NB4 (cell line): ENCODE measurements around the gene LMOD3.

ENCODE experiments used
- DNase-seq: peaks from one replicate; pipeline ENCODE4 v3.0.0; 2010; ENCODE audit warnings: low read depth
- H3K4me3 ChIP-seq: one replicate; pipeline ENCODE4 v1.5.1; 2011; ENCODE audit warnings: mild to moderate bottlenecking, low read depth, low read length, moderate library complexity
- CTCF ChIP-seq: IDR thresholded peaks from one replicate; pipeline ENCODE4 v1.5.1; 2012; ENCODE audit warnings: low read depth, low read length
- MYC ChIP-seq: IDR thresholded peaks from 2 replicates; pipeline ENCODE4 v1.6.1; 2011; ENCODE audit warnings: low read depth, low read length
- POLR2A ChIP-seq: IDR thresholded peaks from 2 replicates; pipeline ENCODE4 v1.6.1; 2011; ENCODE audit warnings: mild to moderate bottlenecking; ENCODE audit not compliant: insufficient read length; ENCODE audit errors: extremely low read depth
- TF ChIP-seq, protein P1 (sequence below): IDR thresholded peaks from 2 replicates; pipeline ENCODE4 v1.6.1; 2011; ENCODE audit warnings: low read depth, low read length

The LMOD3 gene

DNA sequence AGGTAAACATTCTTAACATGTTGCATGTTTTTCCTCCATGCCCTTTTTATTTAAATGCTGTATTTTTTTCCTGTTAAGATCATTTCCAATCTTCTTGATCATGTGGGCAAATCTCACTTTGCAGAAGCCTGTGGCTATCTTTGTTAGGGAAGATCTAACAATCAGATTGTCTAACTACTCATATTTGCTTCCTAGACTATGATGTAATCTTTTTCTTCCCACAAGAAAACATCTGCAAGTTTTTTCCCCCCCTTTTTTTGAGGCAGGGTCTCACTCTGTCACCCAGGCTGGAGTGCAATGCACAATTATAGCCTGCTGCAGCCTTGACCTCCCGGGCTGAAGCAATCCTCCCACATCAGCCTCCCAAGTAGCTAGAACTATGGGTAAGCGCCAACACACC is 15.0 kb upstream of the LMOD3 start:
- TF ChIP-seq, protein P1, sequence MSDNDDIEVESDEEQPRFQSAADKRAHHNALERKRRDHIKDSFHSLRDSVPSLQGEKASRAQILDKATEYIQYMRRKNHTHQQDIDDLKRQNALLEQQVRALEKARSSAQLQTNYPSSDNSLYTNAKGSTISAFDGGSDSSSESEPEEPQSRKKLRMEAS, result no peak
- TF ChIP-seq CTCF (no peak), POLR2A (no peak), MYC (no peak)
- H3K4me3 ChIP-seq, result no peak overlapping the region
- no peak for DNase-seq

DNA sequence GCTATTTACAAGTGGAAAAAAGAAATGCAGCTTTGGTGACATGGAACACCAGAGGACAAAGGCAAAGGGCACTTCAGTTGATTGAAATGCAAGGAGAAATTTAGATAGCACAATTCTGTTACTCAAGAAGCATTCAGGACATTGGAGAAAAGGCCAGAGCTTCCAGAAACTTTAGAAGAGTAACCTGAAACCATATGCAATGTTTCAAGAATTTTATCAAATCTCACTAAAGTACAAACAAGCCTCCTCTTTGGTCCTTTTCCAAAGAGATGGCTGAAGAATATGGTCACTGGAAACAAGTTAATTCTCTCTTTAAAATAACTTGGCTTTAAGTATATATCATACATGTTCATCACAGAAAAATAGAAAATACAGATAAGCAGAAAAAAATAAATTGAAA is 14.6 kb upstream of the LMOD3 start:
- TF ChIP-seq MYC (no peak), POLR2A (no peak), CTCF (no peak)
- TF ChIP-seq, protein P1, result no peak
- DNase-seq, result no peak
- no peak overlapping the region for H3K4me3 ChIP-seq

- TF ChIP-seq POLR2A, result no peak
- TF ChIP-seq CTCF, result no peak
- TF ChIP-seq, protein P1, result no peak
- TF ChIP-seq MYC, result no peak
- H3K4me3 ChIP-seq, result no peak overlapping the region
- no peak for DNase-seq
Observed at GRCh38 chr3:69130689-69131088, 8.3 kb upstream of the LMOD3 start.

- no peak for DNase-seq
- TF ChIP-seq MYC, result no peak
- no peak for TF ChIP-seq CTCF
- TF ChIP-seq, protein P1, result no peak
- TF ChIP-seq POLR2A, result no peak
- H3K4me3 ChIP-seq, result no peak overlapping the region
Observed at GRCh38 chr3:69129531-69129930, 7.1 kb upstream of the LMOD3 start.

- DNase-seq, result no peak
- TF ChIP-seq, protein P1, result no peak
- TF ChIP-seq CTCF (no peak), MYC (no peak), POLR2A (no peak)
- no peak overlapping the region for H3K4me3 ChIP-seq
Observed at GRCh38 chr3:69128509-69128908, 6.1 kb upstream of the LMOD3 start.

DNA sequence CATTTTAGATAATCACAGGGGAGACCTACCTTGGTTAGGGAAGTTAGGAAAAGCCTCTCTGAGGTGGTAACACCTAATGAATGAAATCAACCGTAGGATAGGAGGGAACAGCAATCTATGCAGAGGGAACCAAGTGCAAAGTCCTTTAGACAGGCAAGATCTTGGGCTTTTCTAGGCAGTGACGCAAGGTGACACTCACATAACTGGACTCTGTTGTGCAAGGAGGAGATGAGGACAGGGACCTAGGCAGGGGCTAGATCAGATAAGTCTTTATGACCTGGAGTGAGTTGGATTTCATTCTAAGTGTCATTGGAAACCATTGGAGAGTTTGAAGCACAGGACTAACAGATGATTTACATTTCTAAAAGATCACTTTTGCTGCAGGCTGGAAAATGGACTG is 4.6 kb upstream of the LMOD3 start:
- H3K4me3 ChIP-seq, result no peak overlapping the region
- no peak for DNase-seq
- TF ChIP-seq, protein P1, result no peak
- TF ChIP-seq POLR2A, result no peak
- no peak for TF ChIP-seq MYC
- no peak for TF ChIP-seq CTCF
